Measurements from ENCODE around the gene COL19A1.

Gene COL19A1

GRCh38 chr6:69832558-69832957, 33.8 kb upstream of the COL19A1 start:
- H3K27me3 ChIP-seq (ENCODE audit: control insufficient read depth in 5 of 5, insufficient read depth in 4 of 5, low read length in 5 of 5): no peaks in the 10 kb centered on the region
- H3K4me3 ChIP-seq (ENCODE audit: low read depth in 1 of 5, low read length in 5 of 5): no peak overlapping the region
- no peaks in the 10 kb centered on the region for H3K36me3 ChIP-seq (ENCODE audit: control insufficient read depth in 5 of 5, insufficient read depth in 5 of 5, low read length in 5 of 5)
- H3K27ac ChIP-seq (ENCODE audit: low read depth, low read length): no peak overlapping the region
- no peaks in the 10 kb centered on the region for H3K9me3 ChIP-seq (ENCODE audit: control insufficient read depth in 5 of 5, low read length in 5 of 5)
- peaks cover 0 to 4% (median 2%) of the 10 kb centered on the region in 5 donors for H3K4me1 ChIP-seq (ENCODE audit: control insufficient read depth in 5 of 5, insufficient read depth in 5 of 5, low read length in 5 of 5)
- H3K9ac ChIP-seq (ENCODE audit: low read length in 5 of 5): no peak overlapping the region

- H3K9ac ChIP-seq (ENCODE audit: low read length in 5 of 5): no peak overlapping the region
- H3K4me3 ChIP-seq (ENCODE audit: low read depth in 1 of 5, low read length in 5 of 5): no peak overlapping the region
- peaks cover 0 to 4% (median 2%) of the 10 kb centered on the region in 5 donors for H3K4me1 ChIP-seq (ENCODE audit: control insufficient read depth in 5 of 5, insufficient read depth in 5 of 5, low read length in 5 of 5)
- H3K27me3 ChIP-seq (ENCODE audit: control insufficient read depth in 5 of 5, insufficient read depth in 4 of 5, low read length in 5 of 5): no peaks in the 10 kb centered on the region
- no peak overlapping the region for H3K27ac ChIP-seq (ENCODE audit: low read depth, low read length)
- H3K9me3 ChIP-seq (ENCODE audit: control insufficient read depth in 5 of 5, low read length in 5 of 5): no peaks in the 10 kb centered on the region
- no peaks in the 10 kb centered on the region for H3K36me3 ChIP-seq (ENCODE audit: control insufficient read depth in 5 of 5, insufficient read depth in 5 of 5, low read length in 5 of 5)
These were observed 30.8 kb upstream of the COL19A1 start for GRCh38 chr6:69835414-69836179.

GRCh38 chr6:69841862-69842261, 24.5 kb upstream of the COL19A1 start:
- no peaks in the 10 kb centered on the region for H3K9me3 ChIP-seq (ENCODE audit: control insufficient read depth in 5 of 5, low read length in 5 of 5)
- no peaks in the 10 kb centered on the region for H3K4me1 ChIP-seq (ENCODE audit: control insufficient read depth in 5 of 5, insufficient read depth in 5 of 5, low read length in 5 of 5)
- peaks cover 0 to 6% (median 0%) of the 10 kb centered on the region in 5 donors for H3K27me3 ChIP-seq (ENCODE audit: control insufficient read depth in 5 of 5, insufficient read depth in 4 of 5, low read length in 5 of 5)
- H3K27ac ChIP-seq (ENCODE audit: low read depth, low read length): no peak overlapping the region
- H3K4me3 ChIP-seq (ENCODE audit: low read depth in 1 of 5, low read length in 5 of 5): no peak overlapping the region
- H3K9ac ChIP-seq (ENCODE audit: low read length in 5 of 5): no peak overlapping the region
- H3K36me3 ChIP-seq (ENCODE audit: control insufficient read depth in 5 of 5, insufficient read depth in 5 of 5, low read length in 5 of 5): no peaks in the 10 kb centered on the region

DNA sequence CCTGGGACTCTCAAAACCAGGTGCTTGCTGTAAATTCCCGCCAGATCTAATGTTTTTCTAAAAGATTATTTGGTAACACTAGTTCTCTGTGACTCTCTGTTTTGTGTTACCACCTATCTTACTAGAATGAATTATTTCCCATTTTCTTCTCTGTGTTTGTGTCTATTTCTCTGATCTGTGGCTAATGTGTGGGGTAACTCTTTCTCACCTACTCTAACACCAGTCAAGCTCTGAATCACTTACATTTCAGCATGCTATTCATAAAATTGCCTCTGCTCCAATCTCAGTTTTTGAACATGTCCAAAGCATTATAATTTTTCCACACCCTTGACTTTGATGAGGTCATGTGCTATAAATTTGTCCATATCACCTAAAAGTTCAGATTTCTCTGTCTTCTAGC, 23.2 kb upstream of the COL19A1 start:
- Histone ChIP-seq H3K4me3 (ENCODE audit: low read depth in 1 of 5, low read length in 5 of 5) (no peak overlapping the region), H3K36me3 (ENCODE audit: control insufficient read depth in 5 of 5, insufficient read depth in 5 of 5, low read length in 5 of 5) (no peaks in the 10 kb centered on the region), H3K9me3 (ENCODE audit: control insufficient read depth in 5 of 5, low read length in 5 of 5) (no peaks in the 10 kb centered on the region), H3K4me1 (ENCODE audit: control insufficient read depth in 5 of 5, insufficient read depth in 5 of 5, low read length in 5 of 5) (no peaks in the 10 kb centered on the region), H3K9ac (ENCODE audit: low read length in 5 of 5) (no peak overlapping the region), H3K27ac (ENCODE audit: low read depth, low read length) (no peak overlapping the region), H3K27me3 (ENCODE audit: control insufficient read depth in 5 of 5, insufficient read depth in 4 of 5, low read length in 5 of 5) (peaks cover 0 to 6% (median 0%) of the 10 kb centered on the region in 5 donors)

GRCh38 chr6:69846312-69846711, 20.0 kb upstream of the COL19A1 start:
- no peaks in the 10 kb centered on the region for H3K4me1 ChIP-seq (ENCODE audit: control insufficient read depth in 5 of 5, insufficient read depth in 5 of 5, low read length in 5 of 5)
- peaks cover 0 to 3% (median 0%) of the 10 kb centered on the region in 5 donors for H3K27me3 ChIP-seq (ENCODE audit: control insufficient read depth in 5 of 5, insufficient read depth in 4 of 5, low read length in 5 of 5)
- no peak overlapping the region for H3K4me3 ChIP-seq (ENCODE audit: low read depth in 1 of 5, low read length in 5 of 5)
- no peak overlapping the region for H3K27ac ChIP-seq (ENCODE audit: low read depth, low read length)
- H3K9me3 ChIP-seq (ENCODE audit: control insufficient read depth in 5 of 5, low read length in 5 of 5): no peaks in the 10 kb centered on the region
- H3K36me3 ChIP-seq (ENCODE audit: control insufficient read depth in 5 of 5, insufficient read depth in 5 of 5, low read length in 5 of 5): no peaks in the 10 kb centered on the region
- H3K9ac ChIP-seq (ENCODE audit: low read length in 5 of 5): no peak overlapping the region

GRCh38 chr6:69846770-69847491, 19.4 kb upstream of the COL19A1 start:
- Histone ChIP-seq H3K4me3 (ENCODE audit: low read depth in 1 of 5, low read length in 5 of 5) (no peak overlapping the region), H3K9ac (ENCODE audit: low read length in 5 of 5) (no peak overlapping the region), H3K36me3 (ENCODE audit: control insufficient read depth in 5 of 5, insufficient read depth in 5 of 5, low read length in 5 of 5) (no peaks in the 10 kb centered on the region), H3K27ac (ENCODE audit: low read depth, low read length) (no peak overlapping the region), H3K4me1 (ENCODE audit: control insufficient read depth in 5 of 5, insufficient read depth in 5 of 5, low read length in 5 of 5) (no peaks in the 10 kb centered on the region), H3K9me3 (ENCODE audit: control insufficient read depth in 5 of 5, low read length in 5 of 5) (no peaks in the 10 kb centered on the region), H3K27me3 (ENCODE audit: control insufficient read depth in 5 of 5, insufficient read depth in 4 of 5, low read length in 5 of 5) (no peaks in the 10 kb centered on the region)

DNA sequence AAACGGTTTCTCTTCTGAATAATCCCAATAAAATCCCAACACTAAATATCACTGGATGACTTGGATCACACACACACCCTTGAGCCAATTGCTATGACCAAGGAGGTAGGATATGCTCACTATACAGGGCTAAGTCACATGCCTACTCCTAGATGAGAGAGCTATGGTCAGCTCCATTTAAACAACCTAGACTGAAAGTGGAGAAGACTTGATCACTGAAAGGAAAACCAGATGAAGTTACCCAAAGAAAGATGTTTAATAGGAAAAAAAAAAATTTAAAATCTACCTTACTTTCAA, 18.9 kb upstream of the COL19A1 start:
- Histone ChIP-seq H3K9ac (ENCODE audit: low read length in 5 of 5) (no peak overlapping the region), H3K4me3 (ENCODE audit: low read depth in 1 of 5, low read length in 5 of 5) (no peak overlapping the region), H3K36me3 (ENCODE audit: control insufficient read depth in 5 of 5, insufficient read depth in 5 of 5, low read length in 5 of 5) (no peaks in the 10 kb centered on the region), H3K4me1 (ENCODE audit: control insufficient read depth in 5 of 5, insufficient read depth in 5 of 5, low read length in 5 of 5) (no peaks in the 10 kb centered on the region), H3K27me3 (ENCODE audit: control insufficient read depth in 5 of 5, insufficient read depth in 4 of 5, low read length in 5 of 5) (no peaks in the 10 kb centered on the region), H3K9me3 (ENCODE audit: control insufficient read depth in 5 of 5, low read length in 5 of 5) (peaks cover 0 to 2% (median 2%) of the 10 kb centered on the region in 5 donors), H3K27ac (ENCODE audit: low read depth, low read length) (no peak overlapping the region)

DNA sequence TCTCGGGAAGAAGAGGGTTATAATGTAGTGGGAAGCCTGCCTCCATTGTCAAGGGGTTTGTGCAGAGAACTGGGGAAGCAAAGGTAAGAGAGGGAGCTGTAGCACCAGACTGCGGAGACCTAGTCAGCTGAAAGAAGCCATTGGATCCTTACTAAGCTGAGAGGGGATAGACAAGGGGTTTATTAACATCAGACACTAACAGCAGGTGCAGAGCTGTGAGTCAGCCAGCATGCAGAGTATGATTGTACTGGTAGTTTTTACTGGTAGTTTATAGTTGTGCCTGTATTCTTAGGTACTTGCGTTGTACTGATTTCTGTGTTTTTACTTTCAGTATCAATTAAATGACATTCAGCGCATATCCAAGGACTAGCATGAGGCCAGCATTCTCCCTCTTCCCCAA, 17.8 kb upstream of the COL19A1 start:
- Histone ChIP-seq H3K27ac (ENCODE audit: low read depth, low read length) (no peak overlapping the region), H3K9me3 (ENCODE audit: control insufficient read depth in 5 of 5, low read length in 5 of 5) (peaks cover 0 to 11% (median 7%) of the 10 kb centered on the region in 5 donors), H3K4me3 (ENCODE audit: low read depth in 1 of 5, low read length in 5 of 5) (no peak overlapping the region), H3K9ac (ENCODE audit: low read length in 5 of 5) (no peak overlapping the region), H3K27me3 (ENCODE audit: control insufficient read depth in 5 of 5, insufficient read depth in 4 of 5, low read length in 5 of 5) (no peaks in the 10 kb centered on the region), H3K36me3 (ENCODE audit: control insufficient read depth in 5 of 5, insufficient read depth in 5 of 5, low read length in 5 of 5) (no peaks in the 10 kb centered on the region), H3K4me1 (ENCODE audit: control insufficient read depth in 5 of 5, insufficient read depth in 5 of 5, low read length in 5 of 5) (no peaks in the 10 kb centered on the region)

GRCh38 chr6:69852706-69853105, 13.7 kb upstream of the COL19A1 start:
- Histone ChIP-seq H3K27me3 (ENCODE audit: control insufficient read depth in 5 of 5, insufficient read depth in 4 of 5, low read length in 5 of 5) (no peaks in the 10 kb centered on the region), H3K36me3 (ENCODE audit: control insufficient read depth in 5 of 5, insufficient read depth in 5 of 5, low read length in 5 of 5) (no peaks in the 10 kb centered on the region), H3K9me3 (ENCODE audit: control insufficient read depth in 5 of 5, low read length in 5 of 5) (peaks cover 0 to 12% (median 7%) of the 10 kb centered on the region in 5 donors), H3K27ac (ENCODE audit: low read depth, low read length) (no peak overlapping the region), H3K4me3 (ENCODE audit: low read depth in 1 of 5, low read length in 5 of 5) (no peak overlapping the region), H3K9ac (ENCODE audit: low read length in 5 of 5) (no peak overlapping the region), H3K4me1 (ENCODE audit: control insufficient read depth in 5 of 5, insufficient read depth in 5 of 5, low read length in 5 of 5) (no peaks in the 10 kb centered on the region)

- Histone ChIP-seq H3K9ac (ENCODE audit: low read length in 5 of 5) (no peak overlapping the region), H3K9me3 (ENCODE audit: control insufficient read depth in 5 of 5, low read length in 5 of 5) (peaks cover 0 to 6% (median 5%) of the 10 kb centered on the region in 5 donors), H3K36me3 (ENCODE audit: control insufficient read depth in 5 of 5, insufficient read depth in 5 of 5, low read length in 5 of 5) (no peaks in the 10 kb centered on the region), H3K27me3 (ENCODE audit: control insufficient read depth in 5 of 5, insufficient read depth in 4 of 5, low read length in 5 of 5) (peaks cover 0 to 6% (median 5%) of the 10 kb centered on the region in 5 donors), H3K4me3 (ENCODE audit: low read depth in 1 of 5, low read length in 5 of 5) (no peak overlapping the region), H3K27ac (ENCODE audit: low read depth, low read length) (no peak overlapping the region), H3K4me1 (ENCODE audit: control insufficient read depth in 5 of 5, insufficient read depth in 5 of 5, low read length in 5 of 5) (peaks cover 5 to 11% (median 9%) of the 10 kb centered on the region in 5 donors)
These were observed 4.4 kb upstream of the COL19A1 start for GRCh38 chr6:69861986-69862385.
